Measurements from ENCODE around the gene CHMP4B. TPM values are rescaled to one million over a fixed set of nuclear protein-coding genes. Genes with fewer than 3 reads are reported as not detected.

Gene CHMP4B
- total RNA-seq, 1 experiment from 2014 or later, result 47.9 TPM

- H3K27me3 ChIP-seq (replicated peaks), result no peaks in the 10 kb centered on the region
- no peak overlapping the region for H3K4me3 ChIP-seq
- DNase-seq (ENCODE audit: low read depth in 1 of 2, low spot score in 2 of 2), result no peak
- H3K9me3 ChIP-seq (replicated peaks), result no peaks in the 10 kb centered on the region
- H3K4me1 ChIP-seq (replicated peaks), result no peaks in the 10 kb centered on the region
- H3K36me3 ChIP-seq, result no peaks in the 10 kb centered on the region
- H3K27ac ChIP-seq, result no peak overlapping the region
Observed at GRCh38 chr20:33902011-33902410, 90.9 kb downstream of the CHMP4B start.

Other genes with a start within 250 kb of the CHMP4B start
- 0.18 TPM in 1 of 2 replicates, not detected in the other for gene C20orf144, start 149.0 kb upstream of the CHMP4B start, total RNA-seq (2014; rRNA removed; shearing (Covaris generic))
- not detected in 2 replicates for gene ACTL10, start 144.4 kb upstream of the CHMP4B start, total RNA-seq (2014; rRNA removed; shearing (Covaris generic))
- gene NECAB3, start 136.9 kb upstream of the CHMP4B start, total RNA-seq (2014; rRNA removed; shearing (Covaris generic)), result 52.1 and 81.1 TPM in 2 replicates
- gene E2F1, start 125.0 kb upstream of the CHMP4B start, total RNA-seq (2014; rRNA removed; shearing (Covaris generic)), result 62.1 and 63.9 TPM in 2 replicates
- 6.7 and 9.3 TPM in 2 replicates for gene PXMP4, start 91.0 kb upstream of the CHMP4B start, total RNA-seq (2014; rRNA removed; shearing (Covaris generic))
- gene ZNF341, start 79.4 kb upstream of the CHMP4B start, total RNA-seq (2014; rRNA removed; shearing (Covaris generic)), result 2.1 and 5.5 TPM in 2 replicates
- 120 and 160 TPM in 2 replicates for gene RALY, start 182.6 kb downstream of the CHMP4B start, total RNA-seq (2014; rRNA removed; shearing (Covaris generic))